GM21717 (cell line): ENCODE data around the gene SYNPO2.
"Not testable (repeated sequence)": the region's sequence is repeated elsewhere in the genome, so short reads cannot be mapped to it uniquely, and the experiment has no call there.

ENCODE experiments used
- ATAC-seq: cut with Tn5 transposase; IDR thresholded peaks from one replicate; pipeline ENCODE4 v1.9.1; 2021; ENCODE audit warnings: mild to moderate bottlenecking, moderate library complexity; ENCODE audit not compliant: unreplicated experiment

SYNPO2 gene

GRCh38 chr4:118888666-118889311 lies at the start of gene SYNPO2:
TSS of gene SYNPO2 (plus strand) at chr4:118888854. CDS start at chr4:118889037, 183 bp downstream.
- ATAC-seq = peak; percentile 73

GRCh38 chr4:118839221-118839927 lies 49.3 kb upstream of the SYNPO2 start:
- no peak for ATAC-seq

- ATAC-seq = no peak
Measured at GRCh38 chr4:118842055-118842454, 46.6 kb upstream of the SYNPO2 start.

- ATAC-seq = no peak
Measured at GRCh38 chr4:118843237-118843636, 45.4 kb upstream of the SYNPO2 start.

- no peak for ATAC-seq
Measured at GRCh38 chr4:118845552-118846050, 43.1 kb upstream of the SYNPO2 start.

- no peak for ATAC-seq
Measured at GRCh38 chr4:118846979-118847378, 41.7 kb upstream of the SYNPO2 start.

GRCh38 chr4:118848242-118848641 lies 40.4 kb upstream of the SYNPO2 start:
- no peak for ATAC-seq

- no peak for ATAC-seq
Measured at GRCh38 chr4:118848901-118849300, 39.8 kb upstream of the SYNPO2 start.

- ATAC-seq = no peak
Measured at GRCh38 chr4:118849867-118850487, 38.7 kb upstream of the SYNPO2 start.

GRCh38 chr4:118850488-118851173 lies 38.0 kb upstream of the SYNPO2 start:
- ATAC-seq = peak; percentile 91

GRCh38 chr4:118857760-118858159 lies 30.9 kb upstream of the SYNPO2 start:
- no peak for ATAC-seq

- ATAC-seq = no peak
Measured at GRCh38 chr4:118858779-118859178, 29.9 kb upstream of the SYNPO2 start.

GRCh38 chr4:118865091-118865708 lies 23.5 kb upstream of the SYNPO2 start:
- ATAC-seq = peak; percentile 89

- no peak for ATAC-seq
Measured at GRCh38 chr4:118866442-118866841, 22.2 kb upstream of the SYNPO2 start.

GRCh38 chr4:118867311-118868067 lies 21.2 kb upstream of the SYNPO2 start:
- ATAC-seq = no peak

- ATAC-seq = peak; percentile 58
Measured at GRCh38 chr4:118869808-118870342, 18.8 kb upstream of the SYNPO2 start.

GRCh38 chr4:118872181-118872580 lies 16.5 kb upstream of the SYNPO2 start:
- ATAC-seq = no peak

GRCh38 chr4:118877797-118878196 lies 10.9 kb upstream of the SYNPO2 start:
- no peak for ATAC-seq

GRCh38 chr4:118878507-118878906 lies 10.1 kb upstream of the SYNPO2 start:
- not testable (repeated sequence) for ATAC-seq

- ATAC-seq = no peak
Measured at GRCh38 chr4:118879409-118879808, 9.2 kb upstream of the SYNPO2 start.
